Measurements from ENCODE around the gene SLF1.

SLF1 gene

DNA sequence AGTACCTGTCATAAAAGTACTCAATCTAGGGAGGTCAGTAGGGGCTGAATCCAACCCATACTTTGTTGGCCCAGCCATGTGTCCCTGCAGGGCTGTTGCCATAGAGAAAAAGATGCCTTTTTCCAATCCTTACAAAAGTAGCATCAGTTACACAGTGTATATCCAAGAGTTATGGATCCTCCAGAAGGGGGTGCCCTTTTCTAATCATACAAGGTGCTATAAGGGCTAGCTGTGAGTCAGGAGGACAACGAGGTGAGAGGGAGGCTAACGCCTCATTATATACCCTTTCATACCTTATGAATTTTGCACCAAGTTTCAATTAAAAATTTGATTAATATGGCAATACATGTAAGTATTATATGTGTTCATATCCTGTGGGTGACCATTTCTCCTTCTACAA is 4.9 kb upstream of the SLF1 start:
- WGBS (ENCODE audit: insufficient coverage), result no CpG with 5 or more reads among the region's 2 CpGs
- Histone ChIP-seq H3K9me3 (ENCODE audit: control extremely low read depth in 1 of 5, control insufficient read depth in 4 of 5, insufficient read depth in 2 of 5, low read depth in 1 of 5, low read length in 4 of 5) (no peaks in the 10 kb centered on the region), H3K27me3 (replicated peaks in 2 of 5; ENCODE audit: control insufficient read depth in 4 of 5, insufficient read depth in 5 of 5, low read length in 4 of 5) (no peaks in the 10 kb centered on the region), H3K36me3 (ENCODE audit: control insufficient read depth in 4 of 4, insufficient read depth in 4 of 4, low read length in 3 of 4) (no peaks in the 10 kb centered on the region), H3K27ac (ENCODE audit: insufficient read depth in 1 of 2, low read depth in 1 of 2, low read length in 2 of 2, poor library complexity in 1 of 2, severe bottlenecking in 2 of 2) (no peak overlapping the region), H3K4me1 (ENCODE audit: control extremely low read depth in 1 of 4, control insufficient read depth in 4 of 4, insufficient read depth in 4 of 4, low read length in 3 of 4) (peaks cover 7 to 22% (median 9%) of the 10 kb centered on the region in 4 experiments), H3K4me3 (ENCODE audit: control insufficient read depth in 1 of 7, extremely low read depth in 1 of 7, insufficient read depth in 4 of 7, low read depth in 2 of 7, low read length in 6 of 7) (no peak overlapping the region)
- ChIA-PET POLR2A (no interaction called here), CTCF (interaction anchor here (1.2 kb wide), 1 partner anchor 168 kb away, joined by 3 read pairs; no protein-coding TSS in a partner anchor)
- DNase-seq, result peak; percentile 29 to 36 (median 34)

DNA sequence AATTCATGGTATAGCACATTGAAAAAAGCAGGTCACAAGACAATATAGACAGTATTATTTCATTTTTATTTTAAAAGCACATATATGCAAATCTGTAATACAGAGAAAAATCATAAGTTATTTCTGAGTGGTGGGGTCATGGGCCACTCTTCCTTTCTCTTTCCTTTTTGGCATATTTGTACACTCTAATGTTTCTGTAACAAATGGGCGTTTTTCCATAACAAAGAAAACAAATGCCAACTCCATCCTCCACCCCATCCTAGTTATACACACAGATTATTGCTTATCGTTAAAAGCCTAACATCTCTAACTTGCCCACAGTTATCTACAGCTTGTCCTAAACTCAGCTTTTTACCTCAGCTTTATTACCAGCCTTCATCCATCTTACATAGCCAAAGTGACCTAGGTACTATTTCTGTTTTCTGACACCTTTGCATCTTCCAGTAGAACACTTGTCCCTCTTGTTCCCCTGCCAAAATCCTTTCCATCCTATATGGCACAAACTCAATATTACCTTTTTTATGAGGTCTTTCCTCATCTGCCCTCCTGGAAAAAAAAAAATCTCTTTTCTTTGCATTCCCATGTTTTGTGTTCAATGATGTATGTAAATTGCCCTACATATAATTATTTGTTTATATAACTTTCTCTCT is 4.2 kb upstream of the SLF1 start:
- ChIA-PET CTCF (interaction anchor here (1.2 kb wide), 1 partner anchor 167 kb away, joined by 3 read pairs; no protein-coding TSS in a partner anchor), POLR2A (no interaction called here)
- peaks cover 8 to 24% (median 11%) of the 10 kb centered on the region in 4 experiments for H3K4me1 ChIP-seq (ENCODE audit: control extremely low read depth in 1 of 4, control insufficient read depth in 4 of 4, insufficient read depth in 4 of 4, low read length in 3 of 4)
- H3K27me3 ChIP-seq (replicated peaks in 2 of 5; ENCODE audit: control insufficient read depth in 4 of 5, insufficient read depth in 5 of 5, low read length in 4 of 5), result no peaks in the 10 kb centered on the region
- no peak for DNase-seq
- H3K36me3 ChIP-seq (ENCODE audit: control insufficient read depth in 4 of 4, insufficient read depth in 4 of 4, low read length in 3 of 4), result no peaks in the 10 kb centered on the region
- 100% methylated on average over 2 of the region's 2 CpGs for WGBS (ENCODE audit: insufficient coverage)
- no peak overlapping the region for H3K27ac ChIP-seq (ENCODE audit: insufficient read depth in 1 of 2, low read depth in 1 of 2, low read length in 2 of 2, poor library complexity in 1 of 2, severe bottlenecking in 2 of 2)
- no peak overlapping the region for H3K4me3 ChIP-seq (ENCODE audit: control insufficient read depth in 1 of 7, extremely low read depth in 1 of 7, insufficient read depth in 4 of 7, low read depth in 2 of 7, low read length in 6 of 7)
- no peaks in the 10 kb centered on the region for H3K9me3 ChIP-seq (ENCODE audit: control extremely low read depth in 1 of 5, control insufficient read depth in 4 of 5, insufficient read depth in 2 of 5, low read depth in 1 of 5, low read length in 4 of 5)

DNA sequence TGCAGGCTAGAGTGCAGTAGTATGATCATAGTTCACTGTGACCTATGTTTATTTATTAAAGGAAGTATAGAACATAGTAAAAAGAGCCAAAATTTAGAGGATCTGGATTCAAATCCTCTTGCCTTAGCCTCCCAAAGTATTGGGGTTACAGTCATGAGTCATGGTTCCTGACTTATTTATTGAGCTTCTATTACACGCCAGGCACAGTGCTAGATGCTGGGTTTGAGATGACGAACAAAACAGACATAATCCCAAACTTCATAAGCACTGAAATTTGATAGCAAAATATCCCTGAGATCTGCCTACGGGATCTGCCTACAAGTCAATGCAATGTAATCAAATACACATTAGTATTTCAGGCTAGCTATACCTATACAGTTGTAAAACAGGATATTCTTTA is 2.6 kb upstream of the SLF1 start:
- H3K4me3 ChIP-seq (ENCODE audit: control insufficient read depth in 1 of 7, extremely low read depth in 1 of 7, insufficient read depth in 4 of 7, low read depth in 2 of 7, low read length in 6 of 7), result no peak overlapping the region
- DNase-seq, result no peak
- H3K27ac ChIP-seq (ENCODE audit: insufficient read depth in 1 of 2, low read depth in 1 of 2, low read length in 2 of 2, poor library complexity in 1 of 2, severe bottlenecking in 2 of 2), result no peak overlapping the region
- no peaks in the 10 kb centered on the region for H3K27me3 ChIP-seq (replicated peaks in 2 of 5; ENCODE audit: control insufficient read depth in 4 of 5, insufficient read depth in 5 of 5, low read length in 4 of 5)
- no peaks in the 10 kb centered on the region for H3K36me3 ChIP-seq (ENCODE audit: control insufficient read depth in 4 of 4, insufficient read depth in 4 of 4, low read length in 3 of 4)
- peaks cover 12 to 31% (median 19%) of the 10 kb centered on the region in 4 experiments for H3K4me1 ChIP-seq (ENCODE audit: control extremely low read depth in 1 of 4, control insufficient read depth in 4 of 4, insufficient read depth in 4 of 4, low read length in 3 of 4)
- ChIA-PET POLR2A (no interaction called here), CTCF (no interaction called here)
- 100% methylated on average over 1 of the region's 3 CpGs for WGBS (ENCODE audit: insufficient coverage)
- no peaks in the 10 kb centered on the region for H3K9me3 ChIP-seq (ENCODE audit: control extremely low read depth in 1 of 5, control insufficient read depth in 4 of 5, insufficient read depth in 2 of 5, low read depth in 1 of 5, low read length in 4 of 5)

DNA sequence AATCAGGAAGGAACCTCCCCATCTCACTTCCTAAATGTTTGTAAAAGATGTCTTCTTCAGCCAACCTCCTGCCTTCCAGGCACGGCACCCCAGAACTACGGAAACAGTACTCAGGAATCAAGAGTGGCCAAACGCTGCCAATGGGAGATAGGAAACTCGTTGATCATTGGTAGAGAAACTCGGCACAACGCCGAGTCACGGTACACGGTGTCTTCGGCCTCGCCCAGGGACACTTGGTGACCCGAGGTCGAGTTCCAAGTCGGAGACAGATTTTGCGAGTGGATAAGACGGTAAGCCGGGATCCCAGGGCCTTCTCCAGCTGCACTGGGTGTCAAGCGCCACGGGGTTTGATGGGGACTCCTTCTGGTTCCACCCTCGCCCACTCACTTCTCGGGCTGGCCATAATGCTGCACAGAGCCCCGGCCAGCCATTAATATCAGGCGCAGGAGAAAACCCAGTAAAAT is 408 bp upstream of the SLF1 start:
- peak; percentile 64 to 78 (median 74) for DNase-seq
- Histone ChIP-seq H3K36me3 (ENCODE audit: control insufficient read depth in 4 of 4, insufficient read depth in 4 of 4, low read length in 3 of 4) (no peaks in the 10 kb centered on the region), H3K9me3 (ENCODE audit: control extremely low read depth in 1 of 5, control insufficient read depth in 4 of 5, insufficient read depth in 2 of 5, low read depth in 1 of 5, low read length in 4 of 5) (no peaks in the 10 kb centered on the region), H3K27ac (ENCODE audit: insufficient read depth in 1 of 2, low read depth in 1 of 2, low read length in 2 of 2, poor library complexity in 1 of 2, severe bottlenecking in 2 of 2) (peak overlapping the region; percentile 53 to 92), H3K4me3 (ENCODE audit: control insufficient read depth in 1 of 7, extremely low read depth in 1 of 7, insufficient read depth in 4 of 7, low read depth in 2 of 7, low read length in 6 of 7) (peak overlapping the region; percentile 78 to 97 (median 91)), H3K27me3 (replicated peaks in 2 of 5; ENCODE audit: control insufficient read depth in 4 of 5, insufficient read depth in 5 of 5, low read length in 4 of 5) (no peaks in the 10 kb centered on the region), H3K4me1 (ENCODE audit: control extremely low read depth in 1 of 4, control insufficient read depth in 4 of 4, insufficient read depth in 4 of 4, low read length in 3 of 4) (peaks cover 12 to 30% (median 16%) of the 10 kb centered on the region in 4 experiments)
- POLR2A ChIA-PET, result interaction anchor here (0.6 kb wide), 1 partner anchor 1031 kb away, joined by 3 read pairs; no protein-coding TSS in a partner anchor
- 0% methylated on average over 23 of the region's 23 CpGs for WGBS (ENCODE audit: insufficient coverage)
- CTCF ChIA-PET, result interaction anchor here (1.6 kb wide), 1 partner anchor 94 kb away, joined by 7 read pairs; no protein-coding TSS in a partner anchor

DNA sequence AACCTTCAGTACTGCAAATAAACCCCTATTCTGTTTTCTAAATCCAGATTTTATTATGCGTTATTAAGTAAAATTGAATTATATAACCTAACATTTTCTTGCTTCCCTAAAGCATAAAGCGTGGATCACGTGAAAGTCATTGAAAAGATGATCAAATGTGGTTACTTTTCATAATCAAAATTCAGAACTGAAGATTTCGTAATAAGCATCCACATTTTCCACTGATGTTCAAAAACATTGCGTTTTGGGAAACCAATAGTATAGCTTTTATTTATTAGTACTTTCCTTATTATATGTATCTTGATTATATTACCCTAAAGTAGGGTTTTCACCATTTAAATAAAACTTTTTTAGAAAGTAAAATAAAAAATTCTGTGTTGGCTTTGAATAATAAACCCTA is 1.8 kb downstream of the SLF1 start:
- Histone ChIP-seq H3K4me3 (ENCODE audit: control insufficient read depth in 1 of 7, extremely low read depth in 1 of 7, insufficient read depth in 4 of 7, low read depth in 2 of 7, low read length in 6 of 7) (no peak overlapping the region), H3K27ac (ENCODE audit: insufficient read depth in 1 of 2, low read depth in 1 of 2, low read length in 2 of 2, poor library complexity in 1 of 2, severe bottlenecking in 2 of 2) (no peak overlapping the region), H3K27me3 (replicated peaks in 2 of 5; ENCODE audit: control insufficient read depth in 4 of 5, insufficient read depth in 5 of 5, low read length in 4 of 5) (no peaks in the 10 kb centered on the region), H3K36me3 (ENCODE audit: control insufficient read depth in 4 of 4, insufficient read depth in 4 of 4, low read length in 3 of 4) (no peaks in the 10 kb centered on the region), H3K9me3 (ENCODE audit: control extremely low read depth in 1 of 5, control insufficient read depth in 4 of 5, insufficient read depth in 2 of 5, low read depth in 1 of 5, low read length in 4 of 5) (no peaks in the 10 kb centered on the region), H3K4me1 (ENCODE audit: control extremely low read depth in 1 of 4, control insufficient read depth in 4 of 4, insufficient read depth in 4 of 4, low read length in 3 of 4) (peaks cover 12 to 30% (median 16%) of the 10 kb centered on the region in 4 experiments)
- ChIA-PET POLR2A (no interaction called here), CTCF (no interaction called here)
- WGBS (ENCODE audit: insufficient coverage), result no CpG with 5 or more reads among the region's 5 CpGs
- DNase-seq, result no peak

DNA sequence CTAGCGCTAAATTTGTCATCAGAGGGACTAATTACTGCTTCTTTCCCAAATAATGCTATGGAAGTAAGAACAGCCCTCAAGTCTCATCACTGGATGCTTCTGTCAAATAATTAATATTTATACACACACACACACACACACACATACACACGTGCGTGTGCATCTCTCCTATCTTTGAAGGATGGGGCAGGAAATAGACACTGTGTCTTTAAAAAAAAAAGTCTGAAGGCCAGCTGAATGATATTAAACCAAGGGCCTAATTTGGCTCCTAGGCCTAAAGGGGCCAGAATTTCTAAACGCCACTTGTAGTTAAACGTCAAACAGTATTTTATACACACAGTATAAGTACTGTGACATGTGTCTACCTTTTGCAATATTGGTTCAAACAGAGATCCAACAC is 3.3 kb downstream of the SLF1 start:
- no peak for DNase-seq
- ChIA-PET POLR2A (no interaction called here), CTCF (interaction anchor here (0.7 kb wide), 1 partner anchor 17 kb away, joined by 3 read pairs; no protein-coding TSS in a partner anchor)
- no peaks in the 10 kb centered on the region for H3K36me3 ChIP-seq (ENCODE audit: control insufficient read depth in 4 of 4, insufficient read depth in 4 of 4, low read length in 3 of 4)
- no peaks in the 10 kb centered on the region for H3K9me3 ChIP-seq (ENCODE audit: control extremely low read depth in 1 of 5, control insufficient read depth in 4 of 5, insufficient read depth in 2 of 5, low read depth in 1 of 5, low read length in 4 of 5)
- peaks cover 12 to 22% (median 16%) of the 10 kb centered on the region in 4 experiments for H3K4me1 ChIP-seq (ENCODE audit: control extremely low read depth in 1 of 4, control insufficient read depth in 4 of 4, insufficient read depth in 4 of 4, low read length in 3 of 4)
- WGBS (ENCODE audit: insufficient coverage), result 100% methylated on average over 5 of the region's 5 CpGs
- no peaks in the 10 kb centered on the region for H3K27me3 ChIP-seq (replicated peaks in 2 of 5; ENCODE audit: control insufficient read depth in 4 of 5, insufficient read depth in 5 of 5, low read length in 4 of 5)
- no peak overlapping the region for H3K4me3 ChIP-seq (ENCODE audit: control insufficient read depth in 1 of 7, extremely low read depth in 1 of 7, insufficient read depth in 4 of 7, low read depth in 2 of 7, low read length in 6 of 7)
- no peak overlapping the region for H3K27ac ChIP-seq (ENCODE audit: insufficient read depth in 1 of 2, low read depth in 1 of 2, low read length in 2 of 2, poor library complexity in 1 of 2, severe bottlenecking in 2 of 2)

DNA sequence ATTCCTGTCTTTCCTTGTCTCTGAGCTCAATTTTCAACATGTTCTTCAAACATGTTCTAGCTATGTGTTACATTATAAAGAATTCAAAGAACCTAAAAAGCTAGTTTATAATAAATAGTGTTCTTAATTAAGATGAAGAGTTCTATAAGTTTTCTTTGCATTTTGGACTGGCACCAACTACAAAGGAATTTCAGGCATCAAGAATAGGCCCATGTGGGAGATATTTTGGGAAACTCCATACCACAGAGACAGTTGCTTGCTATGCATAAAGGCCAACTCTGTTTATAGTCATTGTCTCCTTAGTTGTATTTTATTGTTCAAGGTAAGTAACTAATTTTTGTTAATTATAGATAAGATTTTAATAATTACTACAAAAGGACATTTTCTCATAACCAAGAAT is 4.5 kb downstream of the SLF1 start:
- POLR2A ChIA-PET, result no interaction called here
- CTCF ChIA-PET, result no interaction called here

More for the DNA sequence above, 4.5 kb downstream of the SLF1 start:
- Histone ChIP-seq H3K27ac (ENCODE audit: insufficient read depth in 1 of 2, low read depth in 1 of 2, low read length in 2 of 2, poor library complexity in 1 of 2, severe bottlenecking in 2 of 2) (no peak overlapping the region), H3K27me3 (replicated peaks in 2 of 5; ENCODE audit: control insufficient read depth in 4 of 5, insufficient read depth in 5 of 5, low read length in 4 of 5) (no peaks in the 10 kb centered on the region), H3K36me3 (ENCODE audit: control insufficient read depth in 4 of 4, insufficient read depth in 4 of 4, low read length in 3 of 4) (no peaks in the 10 kb centered on the region), H3K4me1 (ENCODE audit: control extremely low read depth in 1 of 4, control insufficient read depth in 4 of 4, insufficient read depth in 4 of 4, low read length in 3 of 4) (peaks cover 5 to 14% (median 10%) of the 10 kb centered on the region in 4 experiments), H3K9me3 (ENCODE audit: control extremely low read depth in 1 of 5, control insufficient read depth in 4 of 5, insufficient read depth in 2 of 5, low read depth in 1 of 5, low read length in 4 of 5) (no peaks in the 10 kb centered on the region), H3K4me3 (ENCODE audit: control insufficient read depth in 1 of 7, extremely low read depth in 1 of 7, insufficient read depth in 4 of 7, low read depth in 2 of 7, low read length in 6 of 7) (no peak overlapping the region)
- DNase-seq, result no peak

All from common myeloid progenitor, CD34-positive (primary cell).